Heart right ventricle (tissue), 16 donors: ENCODE data around the gene IL25. TPM values are rescaled to one million over a fixed set of nuclear protein-coding genes. Genes with fewer than 3 reads are reported as not detected.
A peak's percentile ranks its signal among the peaks of the same experiment; 100 is the strongest.
"Not testable (repeated sequence)": the region's sequence is repeated elsewhere in the genome, so short reads cannot be mapped to it uniquely, and the experiment has no call there.

Source experiments
- ATAC-seq, 8 donors: fragments of 200-7000 bp; cut with Tn5 transposase; one replicate each; pipeline ENCODE4 v1.9.1; 2020; ENCODE audit warnings: mild to moderate bottlenecking in 8 of 8, moderate library complexity in 8 of 8, moderate number of reproducible peaks in 1 of 8
- DNase-seq, 2 donors: peaks; one replicate each; pipeline ENCODE4 v3.0.0-alpha.2; 2020
- H3K27ac ChIP-seq, 10 donors: fragments of 200-600 bp; sonication (generic) in 2 of 10; one replicate each; pipeline versions ENCODE4 v1.5.0 to v1.8.0; 2020 to 2022; ENCODE audit warnings: mild to moderate bottlenecking in 3 of 10
- H3K27me3 ChIP-seq, 7 donors: fragments of 200-600 bp; one replicate each; pipeline ENCODE4 v1.8.0; 2021 to 2022; ENCODE audit warnings: mild to moderate bottlenecking in 2 of 7
- H3K36me3 ChIP-seq, 9 donors: fragments of 200-600 bp; sonication (generic) in 1 of 9; one replicate each; pipeline versions ENCODE4 v1.5.0 to v1.8.0; 2020 to 2022; ENCODE audit warnings: mild to moderate bottlenecking in 2 of 9
- H3K4me1 ChIP-seq, 9 donors: fragments of 200-600 bp; sonication (generic) in 1 of 9; one replicate each; pipeline versions ENCODE4 v1.5.0 to v1.8.0; 2020 to 2022; ENCODE audit warnings: mild to moderate bottlenecking in 4 of 9
- H3K4me3 ChIP-seq, 10 donors: fragments of 200-600 bp; sonication (generic) in 2 of 10; one replicate each; pipeline versions ENCODE4 v1.5.0 to v1.8.0; 2020 to 2022; ENCODE audit warnings: mild to moderate bottlenecking in 7 of 10, moderate library complexity in 2 of 10
- H3K9me3 ChIP-seq, 11 donors: fragments of 200-600 bp in 10 of 11; sonication (generic) in 2 of 11; one replicate each; pipeline versions ENCODE4 v1.5.0 to v1.8.0; 2013 to 2022; ENCODE audit warnings: mild to moderate bottlenecking in 2 of 11, control low read depth in 1 of 11, moderate library complexity in 1 of 11
- CTCF ChIP-seq, 9 donors: fragments of 200-600 bp; sonication (generic) in 2 of 9; IDR thresholded peaks; one replicate each; pipeline versions ENCODE4 v1.5.0 to v1.8.0; 2021 to 2022; ENCODE audit warnings: antibody characterized with exemption in 9 of 9, mild to moderate bottlenecking in 5 of 9, moderate library complexity in 1 of 9
- WGBS, 2 donors: extraction: QIAGEN DNeasy Blood & Tissue Kit; methylation state at CpG; one replicate each; pipeline ENCODE4 v1.1.7; 2013; ENCODE audit warnings: inconsistent platforms in 1 of 2; 5-methylcytosine and 5-hydroxymethylcytosine counted together
- intact Hi-C, 10 donors: fragments of 100-400 bp; cut with DNase I; formaldehyde crosslinking; loops; one replicate each; pipeline versions ENCODE4 v1.11.1 to v1.14.2; 2022
- polyA plus RNA-seq, 2 donors: library from polyadenylated mRNA; stranded (reverse); fragments of 200-250 nt; gene quantifications; one replicate each; pipeline ENCODE4 v1.2.3, GENCODE V29; 2013
- total RNA-seq, 10 donors: library from RNA; stranded (reverse); fragmentation: NEBNext Ultra II Directional in 3 of 10; extraction: Animal tissue kit (Norgen Biotek cat#: 25700) in 3 of 10; gene quantifications; one replicate each; pipeline versions ENCODE4 v1.2.1 to v1.2.4, GENCODE V29; 2021 to 2023
- donor health status: Arrhythmogenic right ventricular cardiomyopathy.
- donor health status: ischemic (EF 13 %, LVEDD 7.1; RV severe dilation, severe dysfunction).
- donor health status: healthy with polysubstance abuse.
- donor health status: DM: no; HTN: yes; CAD: no.
- donor health status: DM: no; HTN: no; CAD: no.
- donor health status: ischemic (EF 25% LVEDD 6.9; RV normal size, moderate dysfunction).
- donor health status: ischemic (EF 25% LVEDD 5.7; RV mildly dilated, moderate dysfunction).
- donor health status: healthy.
- donor health status: DM: yes; HTN: yes; CAD: no.
- donor health status: Ischemic cardiomyopathy.
- donor health status: ischemic (EF 35%, LVEDD 5.7; RV mildly dilated, moderate dysfunction).
- donor health status: nonischemic (EF 11% LVEDD 7.7; RV severe dilation, severe dysfunction).
- donor health status: DM: yes; HTN: yes; CAD: no.
- donor health status: PGD.
- donor health status: ischemic (EF 29% LVEDD 5.4; RV normal size, mild dysfunction).
- donor health status: nonischemic (EF 23%, LVEDD 6.1; RV moderate dilation, normal function).

Gene IL25
- total and polyA plus RNA-seq, 12 donors, result 0.29 TPM; not detected in 11

GRCh38 chr14:23399136-23399535 is 26.5 kb downstream of the IL25 start:
- WGBS, 2 donors, result 71 to 73% methylated on average over 3 of the region's 3 CpGs
- H3K27ac ChIP-seq, result peak overlapping the region in 2 of 10 donors; percentile 5 to 37
- no peak for TF ChIP-seq CTCF (IDR thresholded peaks at IDR 0.05)
- ATAC-seq (peak in 1 of 8 donors; percentile 11), DNase-seq (no peak)
- H3K4me3 ChIP-seq, result no peak overlapping the region
- peaks cover 0 to 3% (median 0%) of the 10 kb centered on the region in 9 donors for H3K4me1 ChIP-seq
- H3K9me3 ChIP-seq, result no peaks in the 10 kb centered on the region
- intact Hi-C loops, result loop anchor here in 1 of 10 donors (10.0 kb wide), 1 partner anchor 46 kb away; no protein-coding TSS in a partner anchor
- H3K36me3 ChIP-seq, result peaks cover 0 to 94% (median 0%) of the 10 kb centered on the region in 9 donors
- peaks cover 0 to 4% (median 0%) of the 10 kb centered on the region in 7 donors for H3K27me3 ChIP-seq

- intact Hi-C loops, result loop anchor here in 1 of 10 donors (10.0 kb wide), 1 partner anchor 45 kb away; no protein-coding TSS in a partner anchor
- Histone ChIP-seq H3K4me3 (no peak overlapping the region), H3K4me1 (peaks cover 0 to 3% (median 0%) of the 10 kb centered on the region in 9 donors), H3K27ac (no peak overlapping the region), H3K36me3 (peaks cover 0 to 94% (median 0%) of the 10 kb centered on the region in 9 donors), H3K27me3 (peaks cover 0 to 4% (median 0%) of the 10 kb centered on the region in 7 donors), H3K9me3 (no peaks in the 10 kb centered on the region)
- no peak for TF ChIP-seq CTCF (IDR thresholded peaks at IDR 0.05)
- WGBS, 2 donors, result 57 to 63% methylated on average over 6 of the region's 6 CpGs
- ATAC-seq (peak in 1 of 8 donors; percentile 4), DNase-seq (no peak)
Measured at GRCh38 chr14:23399591-23399990, 27.0 kb downstream of the IL25 start.

GRCh38 chr14:23400496-23401149 is 28.0 kb downstream of the IL25 start:
- not testable (repeated sequence) for H3K27me3 ChIP-seq, H3K4me1 ChIP-seq, H3K27ac ChIP-seq, H3K9me3 ChIP-seq, DNase-seq, H3K4me3 ChIP-seq
- 60 to 72% methylated on average over 16 of the region's 16 CpGs for WGBS, 2 donors
- ATAC-seq, result peak in 3 of 8 donors; percentile 0 to 8 (median 1)
- intact Hi-C loops, result loop anchor here in 1 of 10 donors (5.0 kb wide), 1 partner anchor 47 kb away; no protein-coding TSS in a partner anchor
- H3K36me3 ChIP-seq, result peaks cover 0 to 94% (median 0%) of the 10 kb centered on the region in 9 donors

- ATAC-seq, result peak in 2 of 8 donors; percentile 2
Measured at GRCh38 chr14:23401291-23401690, 28.7 kb downstream of the IL25 start.

More at GRCh38 chr14:23401291-23401690, 28.7 kb downstream of the IL25 start:
- Histone ChIP-seq H3K36me3 (peaks cover 0 to 94% (median 0%) of the 10 kb centered on the region in 9 donors), H3K4me3 (no peak overlapping the region), H3K27me3 (peaks cover 0 to 7% (median 0%) of the 10 kb centered on the region in 7 donors), H3K9me3 (no peaks in the 10 kb centered on the region), H3K27ac (peak overlapping the region in 2 of 10 donors; percentile 10 to 14), H3K4me1 (peaks cover 0 to 15% (median 0%) of the 10 kb centered on the region in 9 donors)
- intact Hi-C loops, result loop anchor here in 1 of 10 donors (5.0 kb wide), 1 partner anchor 46 kb away; no protein-coding TSS in a partner anchor
- WGBS, 2 donors, result 51 to 57% methylated on average over 4 of the region's 4 CpGs
- no peak for DNase-seq
- TF ChIP-seq CTCF (IDR thresholded peaks at IDR 0.05), result no peak
